Middle frontal gyrus (tissue), 1 donor: ENCODE results near the gene GBP7.
"Not testable (repeated sequence)": the region's sequence is repeated elsewhere in the genome, so short reads cannot be mapped to it uniquely, and the experiment has no call there.

ENCODE experiments used
- DNase-seq: peaks from one replicate; pipeline ENCODE4 v3.0.0-alpha.2; 2015; ENCODE audit warnings: low spot score; ENCODE audit errors: extremely low spot score

The GBP7 gene

GRCh38 chr1:89175601-89176256, at the start of gene GBP7:
Gene GBP7, minus strand, starts transcription at chr1:89176003. Its CDS starts 4,068 bp downstream, at chr1:89171935.
- no peak for DNase-seq

- no peak for DNase-seq
Measured at GRCh38 chr1:89221341-89221740, 45.5 kb upstream of the GBP7 start.

GRCh38 chr1:89219851-89220250, 44.0 kb upstream of the GBP7 start:
- not testable (repeated sequence) for DNase-seq

- DNase-seq: not testable (repeated sequence)
Measured at GRCh38 chr1:89218941-89219340, 43.1 kb upstream of the GBP7 start.

- DNase-seq: no peak
Measured at GRCh38 chr1:89213347-89213746, 37.5 kb upstream of the GBP7 start.

GRCh38 chr1:89211035-89211634, 35.3 kb upstream of the GBP7 start:
- no peak for DNase-seq

- DNase-seq: no peak
Measured at GRCh38 chr1:89206373-89206772, 30.6 kb upstream of the GBP7 start.

GRCh38 chr1:89203166-89203565, 27.4 kb upstream of the GBP7 start:
- no peak for DNase-seq

GRCh38 chr1:89201106-89201794, 25.4 kb upstream of the GBP7 start:
- no peak for DNase-seq

GRCh38 chr1:89200663-89201062, 24.9 kb upstream of the GBP7 start:
- DNase-seq: no peak

- DNase-seq: no peak
Measured at GRCh38 chr1:89199525-89200031, 23.8 kb upstream of the GBP7 start.

GRCh38 chr1:89198491-89199072, 22.8 kb upstream of the GBP7 start, which contains the start of gene GBP4:
Gene GBP4, minus strand, starts transcription at chr1:89198942. Its CDS starts 108 bp downstream, at chr1:89198834.
- no peak for DNase-seq

GRCh38 chr1:89198081-89198480, 22.3 kb upstream of the GBP7 start:
- no peak for DNase-seq

GRCh38 chr1:89195476-89195875, 19.7 kb upstream of the GBP7 start:
- no peak for DNase-seq

GRCh38 chr1:89191314-89191713, 15.5 kb upstream of the GBP7 start:
- DNase-seq: no peak

- DNase-seq: no peak
Measured at GRCh38 chr1:89190017-89190416, 14.2 kb upstream of the GBP7 start.

GRCh38 chr1:89179343-89179742, 3.5 kb upstream of the GBP7 start:
- no peak for DNase-seq

GRCh38 chr1:89176971-89177370, 1.2 kb upstream of the GBP7 start:
- DNase-seq: no peak

GRCh38 chr1:89174491-89174890, 1.3 kb downstream of the GBP7 start:
- DNase-seq: no peak

GRCh38 chr1:89172468-89173143, 3.2 kb downstream of the GBP7 start:
- DNase-seq: no peak

- no peak for DNase-seq
Measured at GRCh38 chr1:89171067-89171438, 4.8 kb downstream of the GBP7 start.
